Stimulated activated naive CD8-positive, alpha-beta T cell treated with anti-CD3 and anti-CD28 coated beads, Interleukin-15, amount 100 ng/mL, for 72 hours (primary cell): ENCODE measurements around the gene PRR5.
"Not testable (repeated sequence)": the region's sequence is repeated elsewhere in the genome, so short reads cannot be mapped to it uniquely, and the experiment has no call there.

Experiments
- ATAC-seq: fragments of 150-1000 bp; cut with Tn5 transposase; 2 replicates; pipeline ENCODE4 v1.10.0; 2021; ENCODE audit warnings: mild to moderate bottlenecking, moderate library complexity
- DNase-seq, 2 donors: peaks; one replicate each; pipeline ENCODE4 v3.0.0; 2021 to 2022
- H3K27ac Mint-ChIP-seq, 2 donors: one replicate each; pipeline ENCODE4 v1.8.0; 2022; ENCODE audit warnings: mild to moderate bottlenecking in 2 of 2, mixed read lengths in 2 of 2, moderate library complexity in 2 of 2
- H3K27me3 Mint-ChIP-seq: one replicate; pipeline ENCODE4 v1.8.0; 2022; ENCODE audit warnings: mixed read lengths
- H3K4me1 Mint-ChIP-seq: one replicate; pipeline ENCODE4 v1.8.0; 2022; ENCODE audit warnings: mild to moderate bottlenecking, mixed read lengths
- H3K4me3 Mint-ChIP-seq, 2 donors: one replicate each; pipeline ENCODE4 v1.8.0; 2022; ENCODE audit warnings: mild to moderate bottlenecking in 2 of 2, mixed read lengths in 2 of 2, moderate library complexity in 1 of 2
- H3K9me3 Mint-ChIP-seq, 2 donors: one replicate each; pipeline ENCODE4 v1.8.0; 2022; ENCODE audit warnings: mixed read lengths in 2 of 2

Gene PRR5

GRCh38 chr22:44668886-44669521 is 33.0 kb upstream of the PRR5 start:
- ATAC-seq (no peak), DNase-seq (no peak)
- no peaks in the 10 kb centered on the region for H3K27me3 Mint-ChIP-seq

GRCh38 chr22:44669561-44669976 is 32.4 kb upstream of the PRR5 start:
- no peak for DNase-seq
- H3K27ac Mint-ChIP-seq = no peak overlapping the region
- ATAC-seq = no peak
- peak overlapping the region; percentile 83 to 84 for H3K4me3 Mint-ChIP-seq
- H3K4me1 Mint-ChIP-seq = peaks cover 69% of the 10 kb centered on the region
- no peaks in the 10 kb centered on the region for H3K9me3 Mint-ChIP-seq
- H3K27me3 Mint-ChIP-seq = no peaks in the 10 kb centered on the region

More at GRCh38 chr22:44668886-44669521, 33.0 kb upstream of the PRR5 start:
- H3K27ac Mint-ChIP-seq = peak overlapping the region; percentile 87
- H3K9me3 Mint-ChIP-seq = no peaks in the 10 kb centered on the region
- H3K4me3 Mint-ChIP-seq = peak overlapping the region; percentile 83 to 84
- peaks cover 75% of the 10 kb centered on the region for H3K4me1 Mint-ChIP-seq

- Mint-ChIP-seq H3K27me3 (no peaks in the 10 kb centered on the region), H3K9me3 (no peaks in the 10 kb centered on the region), H3K4me3 (no peak overlapping the region), H3K4me1 (peaks cover 66% of the 10 kb centered on the region), H3K27ac (peak overlapping the region in 1 of 2 donors; percentile 54)
- ATAC-seq (no peak), DNase-seq (no peak)
Observed at GRCh38 chr22:44670220-44670988, 31.6 kb upstream of the PRR5 start.

- DNase-seq (peak in 1 of 2 donors; percentile 50), ATAC-seq (peak; percentile 79)
- no peak overlapping the region for H3K4me3 Mint-ChIP-seq
- H3K9me3 Mint-ChIP-seq = no peaks in the 10 kb centered on the region
- no peaks in the 10 kb centered on the region for H3K27me3 Mint-ChIP-seq
- H3K27ac Mint-ChIP-seq = no peak overlapping the region
- peaks cover 69% of the 10 kb centered on the region for H3K4me1 Mint-ChIP-seq
Observed at GRCh38 chr22:44671742-44672141, 30.3 kb upstream of the PRR5 start.

- Mint-ChIP-seq H3K27ac (no peak overlapping the region), H3K9me3 (no peaks in the 10 kb centered on the region), H3K27me3 (no peaks in the 10 kb centered on the region), H3K4me3 (no peak overlapping the region), H3K4me1 (peaks cover 71% of the 10 kb centered on the region)
- ATAC-seq = no peak
- no peak for DNase-seq
Observed at GRCh38 chr22:44672632-44673031, 29.4 kb upstream of the PRR5 start.

- peaks cover 75% of the 10 kb centered on the region for H3K4me1 Mint-ChIP-seq
- no peaks in the 10 kb centered on the region for H3K9me3 Mint-ChIP-seq
- DNase-seq (no peak), ATAC-seq (no peak)
- no peak overlapping the region for H3K4me3 Mint-ChIP-seq
- no peak overlapping the region for H3K27ac Mint-ChIP-seq
- no peaks in the 10 kb centered on the region for H3K27me3 Mint-ChIP-seq
Observed at GRCh38 chr22:44673406-44673805, 28.6 kb upstream of the PRR5 start.

GRCh38 chr22:44676066-44676440 is 26.0 kb upstream of the PRR5 start:
- DNase-seq, ATAC-seq, H3K27me3 Mint-ChIP-seq, H3K9me3 Mint-ChIP-seq, H3K27ac Mint-ChIP-seq: not testable (repeated sequence)
- Mint-ChIP-seq H3K4me1 (peaks cover 73% of the 10 kb centered on the region), H3K4me3 (peak overlapping the region; percentile 23 to 78)

GRCh38 chr22:44676441-44677352 is 25.3 kb upstream of the PRR5 start:
- peak; percentile 50 for ATAC-seq
- Mint-ChIP-seq H3K4me1 (peaks cover 73% of the 10 kb centered on the region), H3K27ac (peak overlapping the region in 1 of 2 donors; percentile 77), H3K27me3 (no peaks in the 10 kb centered on the region), H3K4me3 (peak overlapping the region; percentile 68 to 78), H3K9me3 (no peaks in the 10 kb centered on the region)
- no peak for DNase-seq

- peak overlapping the region; percentile 68 to 78 for H3K4me3 Mint-ChIP-seq
- peak overlapping the region in 1 of 2 donors; percentile 54 for H3K27ac Mint-ChIP-seq
- H3K4me1 Mint-ChIP-seq = peaks cover 73% of the 10 kb centered on the region
- no peaks in the 10 kb centered on the region for H3K9me3 Mint-ChIP-seq
- ATAC-seq (peak; percentile 37), DNase-seq (no peak)
- no peaks in the 10 kb centered on the region for H3K27me3 Mint-ChIP-seq
Observed at GRCh38 chr22:44677353-44677840, 24.6 kb upstream of the PRR5 start.

- H3K27me3 Mint-ChIP-seq = no peaks in the 10 kb centered on the region
- no peak overlapping the region for H3K27ac Mint-ChIP-seq
Observed at GRCh38 chr22:44677871-44678555, 24.0 kb upstream of the PRR5 start.

GRCh38 chr22:44678556-44679305 is 23.3 kb upstream of the PRR5 start:
- no peaks in the 10 kb centered on the region for H3K27me3 Mint-ChIP-seq
- DNase-seq (no peak), ATAC-seq (no peak)
- no peaks in the 10 kb centered on the region for H3K9me3 Mint-ChIP-seq
- H3K4me1 Mint-ChIP-seq = peaks cover 82% of the 10 kb centered on the region
- H3K27ac Mint-ChIP-seq = no peak overlapping the region
- no peak overlapping the region for H3K4me3 Mint-ChIP-seq

More at GRCh38 chr22:44677871-44678555, 24.0 kb upstream of the PRR5 start:
- Mint-ChIP-seq H3K4me1 (peaks cover 74% of the 10 kb centered on the region), H3K4me3 (peak overlapping the region; percentile 68 to 78), H3K9me3 (no peaks in the 10 kb centered on the region)
- DNase-seq (no peak), ATAC-seq (no peak)

GRCh38 chr22:44679306-44679647 is 22.7 kb upstream of the PRR5 start:
- peaks cover 87% of the 10 kb centered on the region for H3K4me1 Mint-ChIP-seq
- not testable (repeated sequence) for H3K9me3 Mint-ChIP-seq, DNase-seq, H3K27me3 Mint-ChIP-seq, ATAC-seq, H3K4me3 Mint-ChIP-seq, H3K27ac Mint-ChIP-seq

- Mint-ChIP-seq H3K27me3 (no peaks in the 10 kb centered on the region), H3K9me3 (no peaks in the 10 kb centered on the region), H3K27ac (no peak overlapping the region), H3K4me1 (peaks cover 94% of the 10 kb centered on the region), H3K4me3 (no peak overlapping the region)
- DNase-seq (no peak), ATAC-seq (no peak)
Observed at GRCh38 chr22:44680058-44680457, 21.9 kb upstream of the PRR5 start.

GRCh38 chr22:44680481-44680894 is 21.5 kb upstream of the PRR5 start:
- Mint-ChIP-seq H3K4me3 (no peak overlapping the region), H3K4me1 (peaks cover 94% of the 10 kb centered on the region), H3K27me3 (no peaks in the 10 kb centered on the region), H3K9me3 (no peaks in the 10 kb centered on the region), H3K27ac (no peak overlapping the region)
- DNase-seq (no peak), ATAC-seq (no peak)
